Uterus (tissue), 4 donors: ENCODE measurements around the gene ARHGAP4. TPM values are rescaled to one million over a fixed set of nuclear protein-coding genes. Genes with fewer than 3 reads are reported as not detected.

Source experiments
- DNase-seq, 2 donors: peaks; one replicate each; pipeline ENCODE4 v3.0.0-alpha.2; 2019 to 2020
- H3K27ac ChIP-seq, 2 donors: fragments of 200-600 bp; sonication (generic); 1 replicate in 1 of 2; 2 replicates in 1 of 2; pipeline ENCODE4 v1.5.1; 2016 to 2018
- H3K27me3 ChIP-seq, 2 donors: fragments of 200-600 bp; sonication (generic); one replicate each; pipeline ENCODE4 v1.5.1; 2018 to 2019; ENCODE audit warnings: control low read depth in 1 of 2
- H3K36me3 ChIP-seq, 2 donors: fragments of 200-600 bp; sonication (generic); one replicate each; pipeline ENCODE4 v1.5.1; 2019; ENCODE audit warnings: control low read depth in 1 of 2
- H3K4me1 ChIP-seq, 2 donors: fragments of 200-600 bp; sonication (generic); one replicate each; pipeline ENCODE4 v1.5.1; 2018 to 2019; ENCODE audit warnings: control low read depth in 1 of 2
- H3K4me3 ChIP-seq, 2 donors: fragments of 200-600 bp; sonication (generic); 1 replicate in 1 of 2; 2 replicates in 1 of 2; pipeline ENCODE4 v1.5.1; 2018 to 2019; ENCODE audit warnings: mild to moderate bottlenecking in 1 of 2
- H3K9me3 ChIP-seq, 2 donors: fragments of 200-600 bp; sonication (generic); one replicate each; pipeline ENCODE4 v1.5.1; 2019; ENCODE audit warnings: control low read depth in 1 of 2
- CTCF ChIP-seq, 4 experiments: fragments of 200-600 bp in 2 of 4; fragments of 450-650 bp in 2 of 4; sonication (generic) in 2 of 4; IDR thresholded peaks; one replicate each; pipeline ENCODE4 v1.5.1; 2016 to 2019; ENCODE audit warnings: antibody characterized with exemption in 4 of 4, mild to moderate bottlenecking in 2 of 4, moderate library complexity in 1 of 4
- POLR2A ChIP-seq, 2 donors: fragments of 450-650 bp; IDR thresholded peaks; one replicate each; pipeline ENCODE4 v1.6.1; 2016; ENCODE audit warnings: antibody characterized with exemption in 2 of 2, mild to moderate bottlenecking in 1 of 2, moderate library complexity in 1 of 2
- intact Hi-C: fragments of 100-400 bp; cut with DNase I; formaldehyde crosslinking; loops from one replicate; pipeline ENCODE4 v1.15.1; 2023; ENCODE audit warnings: low total_unique reads
- total RNA-seq, 4 donors: library from RNA; depleted of rRNA in 3 of 4; stranded (reverse); fragments of >200 nt in 3 of 4; gene quantifications; one replicate each; pipeline versions ENCODE4 v1.1.0 to v1.2.4, GENCODE V29; 2014 to 2023
- donor health status: DM: yes; HTN: yes; CAD: no.

The ARHGAP4 gene
- total RNA-seq, 4 donors from 2014 or later: 5.1 to 28.3 (median 15.8) TPM

- TF ChIP-seq POLR2A (IDR thresholded peaks at IDR 0.05): no peak
- TF ChIP-seq CTCF (IDR thresholded peaks at IDR 0.05): no peak
- Histone ChIP-seq H3K4me1 (no peaks in the 10 kb centered on the region), H3K4me3 (no peak overlapping the region), H3K9me3 (no peaks in the 10 kb centered on the region), H3K36me3 (no peaks in the 10 kb centered on the region), H3K27me3 (no peaks in the 10 kb centered on the region), H3K27ac (no peak overlapping the region)
- no peak for DNase-seq
- intact Hi-C loops: no loop called here
Measured at GRCh38 chrX:153945956-153946943, 20.2 kb upstream of the ARHGAP4 start.

DNA sequence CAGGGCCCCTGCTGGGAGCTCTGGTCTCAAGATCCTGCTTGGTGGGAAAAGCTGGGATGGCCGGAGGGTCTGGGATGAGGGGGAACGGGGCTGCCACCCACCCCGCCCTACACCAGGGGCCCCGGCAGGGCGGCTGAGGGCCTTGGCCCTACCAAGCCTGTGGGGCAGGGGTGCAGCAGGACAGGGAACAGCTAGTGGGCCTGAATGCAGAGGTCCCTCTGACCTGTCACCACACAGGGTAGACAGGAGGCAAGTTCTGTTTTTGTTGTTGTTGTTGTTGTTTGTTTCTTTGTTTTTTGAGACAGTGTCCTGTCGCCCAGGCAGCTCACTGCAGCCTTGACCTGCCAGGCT lies 18.7 kb upstream of the ARHGAP4 start:
- Histone ChIP-seq H3K27me3 (no peaks in the 10 kb centered on the region), H3K27ac (no peak overlapping the region), H3K9me3 (no peaks in the 10 kb centered on the region), H3K4me1 (no peaks in the 10 kb centered on the region), H3K4me3 (no peak overlapping the region), H3K36me3 (no peaks in the 10 kb centered on the region)
- TF ChIP-seq CTCF (IDR thresholded peaks at IDR 0.05) (no peak), POLR2A (IDR thresholded peaks at IDR 0.05) (no peak)
- no peak for DNase-seq
- intact Hi-C loops: no loop called here

GRCh38 chrX:153944140-153944799 lies 18.2 kb upstream of the ARHGAP4 start, which contains the start of gene RENBP:
Gene RENBP (minus strand): TSS chrX:153944643. CDS start chrX:153944610, 33 bp downstream.
- no peak for TF ChIP-seq POLR2A (IDR thresholded peaks at IDR 0.05)
- TF ChIP-seq CTCF (IDR thresholded peaks at IDR 0.05): no peak
- no peak for DNase-seq
- H3K27me3 ChIP-seq: no peaks in the 10 kb centered on the region
- H3K27ac ChIP-seq: no peak within 1 kb of the TSS
- intact Hi-C loops: no loop called here
- H3K4me1 ChIP-seq: no peaks in the 10 kb centered on the region
- no peaks in the 10 kb centered on the region for H3K36me3 ChIP-seq
- H3K4me3 ChIP-seq: no peak within 1 kb of the TSS
- H3K9me3 ChIP-seq: no peaks in the 10 kb centered on the region

DNA sequence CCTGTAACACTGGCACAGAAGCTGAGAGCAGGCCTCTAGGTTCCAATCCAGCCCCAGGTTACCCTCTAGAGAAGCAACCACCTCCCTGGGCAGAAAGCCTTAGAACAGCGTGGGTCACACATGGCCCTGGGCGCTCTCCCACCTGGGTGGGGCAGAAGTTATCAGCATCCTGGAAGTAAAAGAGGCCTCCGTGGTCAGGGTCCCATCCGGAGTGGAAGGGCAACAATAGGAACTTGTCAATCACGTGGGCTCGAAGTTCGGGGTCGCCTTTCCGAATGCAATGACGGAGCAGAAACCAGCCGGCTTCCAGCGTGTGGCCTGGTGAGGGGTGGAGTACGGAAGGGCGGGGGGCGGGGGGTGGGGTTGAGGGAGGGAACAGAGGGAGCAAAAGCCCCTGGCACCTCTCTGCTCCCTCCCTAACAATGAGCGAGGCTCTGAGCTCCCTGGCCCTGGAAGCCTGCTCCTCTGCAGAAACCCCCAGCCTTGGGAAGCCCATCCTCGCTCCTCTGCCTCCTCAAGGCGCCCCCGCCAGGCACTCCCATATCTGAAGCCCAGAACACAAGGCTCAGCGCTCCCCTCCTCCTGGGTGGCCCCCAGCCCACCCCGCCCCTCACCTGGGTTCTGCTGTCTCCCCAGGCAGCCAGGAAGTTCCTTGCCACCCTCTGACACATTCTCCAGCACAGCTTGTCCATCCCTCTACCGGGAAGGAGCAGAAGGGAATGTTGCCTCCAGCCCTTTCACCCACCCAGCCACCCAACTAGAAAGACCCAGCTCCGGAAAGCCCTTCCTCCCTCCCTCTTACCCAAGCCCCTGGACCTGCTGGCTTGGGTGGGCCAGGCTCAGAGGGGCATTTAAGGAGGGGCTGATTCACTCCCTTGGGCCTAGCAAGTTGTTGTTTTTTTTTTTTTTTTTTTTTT lies 15.5 kb upstream of the ARHGAP4 start:
- no peak for DNase-seq
- Histone ChIP-seq H3K27me3 (no peaks in the 10 kb centered on the region), H3K9me3 (no peaks in the 10 kb centered on the region), H3K27ac (no peak overlapping the region), H3K4me1 (no peaks in the 10 kb centered on the region), H3K4me3 (no peak overlapping the region), H3K36me3 (no peaks in the 10 kb centered on the region)
- intact Hi-C loops: no loop called here
- TF ChIP-seq CTCF (IDR thresholded peaks at IDR 0.05) (no peak), POLR2A (IDR thresholded peaks at IDR 0.05) (no peak)
